Mononuclear cell (primary cell): ENCODE data around the gene TNFRSF4. TPM values are rescaled to one million over a fixed set of nuclear protein-coding genes. Genes with fewer than 3 reads are reported as not detected.
A peak's percentile ranks its signal among the peaks of the same experiment; 100 is the strongest.

Experiments
- H3K27me3 ChIP-seq: 2 replicates; pipeline ENCODE4 v1.6.0; 2011; ENCODE audit warnings: low read length, control low read depth; ENCODE audit not compliant: insufficient read depth
- H3K4me1 ChIP-seq: 2 replicates; pipeline ENCODE4 v1.5.1; 2011; ENCODE audit warnings: mild to moderate bottlenecking, low read length, control low read depth; ENCODE audit not compliant: insufficient read depth
- H3K4me3 ChIP-seq: 2 replicates; pipeline ENCODE4 v1.5.1; 2011; ENCODE audit warnings: mild to moderate bottlenecking, low read length, moderate library complexity
- H3K9me3 ChIP-seq: 2 replicates; pipeline ENCODE4 v1.5.1; 2011; ENCODE audit warnings: low read depth, mild to moderate bottlenecking, control low read depth, low read length
- total RNA-seq: library from RNA; depleted of rRNA; stranded (reverse); fragments of >200 nt; gene quantifications from one replicate; pipeline ENCODE4 v1.2.3, GENCODE V29; 2012

The TNFRSF4 gene
- total RNA-seq, 1 donor, result 3.3 TPM

GRCh38 chr1:1230656-1231399 lies 16.9 kb upstream of the TNFRSF4 start:
- Histone ChIP-seq H3K9me3 (no peaks in the 10 kb centered on the region), H3K27me3 (no peaks in the 10 kb centered on the region), H3K4me1 (peaks cover 32% of the 10 kb centered on the region), H3K4me3 (peak overlapping the region; percentile 96)

- H3K4me3 ChIP-seq, result no peak overlapping the region
- H3K4me1 ChIP-seq, result peaks cover 32% of the 10 kb centered on the region
- H3K27me3 ChIP-seq, result no peaks in the 10 kb centered on the region
- H3K9me3 ChIP-seq, result no peaks in the 10 kb centered on the region
Observed at GRCh38 chr1:1229770-1230169, 15.8 kb upstream of the TNFRSF4 start.

- Histone ChIP-seq H3K4me3 (no peak overlapping the region), H3K9me3 (no peaks in the 10 kb centered on the region), H3K27me3 (no peaks in the 10 kb centered on the region), H3K4me1 (peaks cover 32% of the 10 kb centered on the region)
Observed at GRCh38 chr1:1228596-1229321, 14.8 kb upstream of the TNFRSF4 start.

GRCh38 chr1:1228187-1228586 lies 14.2 kb upstream of the TNFRSF4 start:
- H3K4me1 ChIP-seq, result peaks cover 29% of the 10 kb centered on the region
- no peaks in the 10 kb centered on the region for H3K27me3 ChIP-seq
- H3K9me3 ChIP-seq, result no peaks in the 10 kb centered on the region
- H3K4me3 ChIP-seq, result no peak overlapping the region

GRCh38 chr1:1227386-1227785 lies 13.4 kb upstream of the TNFRSF4 start:
- Histone ChIP-seq H3K27me3 (no peaks in the 10 kb centered on the region), H3K4me1 (peaks cover 22% of the 10 kb centered on the region), H3K4me3 (no peak overlapping the region), H3K9me3 (no peaks in the 10 kb centered on the region)

GRCh38 chr1:1226566-1227362 lies 12.8 kb upstream of the TNFRSF4 start:
- Histone ChIP-seq H3K4me1 (peaks cover 22% of the 10 kb centered on the region), H3K4me3 (no peak overlapping the region), H3K27me3 (no peaks in the 10 kb centered on the region), H3K9me3 (no peaks in the 10 kb centered on the region)

GRCh38 chr1:1225913-1226312 lies 12.0 kb upstream of the TNFRSF4 start:
- no peaks in the 10 kb centered on the region for H3K27me3 ChIP-seq
- no peaks in the 10 kb centered on the region for H3K9me3 ChIP-seq
- H3K4me1 ChIP-seq, result peaks cover 23% of the 10 kb centered on the region
- H3K4me3 ChIP-seq, result no peak overlapping the region

GRCh38 chr1:1225238-1225845 lies 11.4 kb upstream of the TNFRSF4 start:
- Histone ChIP-seq H3K9me3 (no peaks in the 10 kb centered on the region), H3K4me1 (peaks cover 17% of the 10 kb centered on the region), H3K27me3 (no peaks in the 10 kb centered on the region), H3K4me3 (no peak overlapping the region)

- H3K27me3 ChIP-seq, result no peaks in the 10 kb centered on the region
- peaks cover 5% of the 10 kb centered on the region for H3K4me1 ChIP-seq
- no peaks in the 10 kb centered on the region for H3K9me3 ChIP-seq
- H3K4me3 ChIP-seq, result no peak overlapping the region
Observed at GRCh38 chr1:1223891-1224290, 9.9 kb upstream of the TNFRSF4 start.

- Histone ChIP-seq H3K27me3 (no peaks in the 10 kb centered on the region), H3K4me1 (peaks cover 8% of the 10 kb centered on the region), H3K4me3 (no peak overlapping the region), H3K9me3 (no peaks in the 10 kb centered on the region)
Observed at GRCh38 chr1:1223321-1223720, 9.4 kb upstream of the TNFRSF4 start.

GRCh38 chr1:1222575-1223225 lies 8.7 kb upstream of the TNFRSF4 start:
- Histone ChIP-seq H3K9me3 (no peaks in the 10 kb centered on the region), H3K27me3 (no peaks in the 10 kb centered on the region), H3K4me3 (no peak overlapping the region), H3K4me1 (peaks cover 14% of the 10 kb centered on the region)

GRCh38 chr1:1221887-1222574 lies 8.1 kb upstream of the TNFRSF4 start:
- Histone ChIP-seq H3K4me3 (no peak overlapping the region), H3K9me3 (no peaks in the 10 kb centered on the region), H3K27me3 (no peaks in the 10 kb centered on the region), H3K4me1 (peaks cover 17% of the 10 kb centered on the region)

- Histone ChIP-seq H3K4me1 (peaks cover 31% of the 10 kb centered on the region), H3K9me3 (no peaks in the 10 kb centered on the region), H3K27me3 (no peaks in the 10 kb centered on the region), H3K4me3 (no peak overlapping the region)
Observed at GRCh38 chr1:1220197-1220596, 6.2 kb upstream of the TNFRSF4 start.

- Histone ChIP-seq H3K4me1 (peaks cover 38% of the 10 kb centered on the region), H3K4me3 (no peak overlapping the region), H3K9me3 (no peaks in the 10 kb centered on the region), H3K27me3 (no peaks in the 10 kb centered on the region)
Observed at GRCh38 chr1:1219341-1219740, 5.4 kb upstream of the TNFRSF4 start.
